GM19455 (cell line): ENCODE data around the gene KCNJ12.

ENCODE experiments used
- ATAC-seq: cut with Tn5 transposase; IDR thresholded peaks from one replicate; pipeline ENCODE4 v1.9.1; 2021; ENCODE audit not compliant: unreplicated experiment

Gene KCNJ12

DNA sequence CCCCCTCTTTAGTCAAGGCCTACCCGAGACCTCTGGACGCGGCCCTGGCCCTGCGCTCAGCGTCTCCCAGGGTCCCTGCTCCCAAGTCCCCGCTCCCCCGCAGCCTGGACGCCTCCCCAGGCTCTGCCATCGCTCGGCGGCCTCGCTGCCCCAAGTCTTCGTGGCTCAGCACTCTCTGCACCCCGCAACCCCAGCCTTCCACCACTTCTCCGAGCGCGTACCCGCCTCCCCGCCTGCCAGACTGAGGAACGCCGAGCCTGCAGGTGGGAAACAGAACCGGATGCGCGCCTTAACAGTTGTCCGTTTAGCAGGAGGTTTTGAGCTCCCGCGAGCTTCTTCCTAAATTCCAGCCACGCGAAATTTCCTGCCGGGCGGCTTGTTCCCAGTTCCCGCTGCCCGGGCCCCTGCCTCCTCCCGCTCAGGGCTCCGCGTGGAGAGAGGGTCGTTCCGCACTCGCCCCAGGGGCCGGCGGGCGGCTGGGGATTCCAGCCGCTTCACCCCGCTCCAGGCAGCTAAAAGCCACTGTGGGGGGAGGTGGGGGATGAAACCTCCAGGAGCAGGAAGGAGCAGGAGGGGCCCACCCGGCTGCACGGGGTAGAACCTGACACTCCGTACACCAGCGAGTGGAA lies 87.7 kb downstream of the KCNJ12 start:
- ATAC-seq = no peak

GRCh38 chr17:21464611-21465021 lies 88.5 kb downstream of the KCNJ12 start:
- ATAC-seq = no peak

GRCh38 chr17:21466550-21466949 lies 90.4 kb downstream of the KCNJ12 start:
- no peak for ATAC-seq

- ATAC-seq = no peak
Observed at GRCh38 chr17:21467196-21467595, 91.0 kb downstream of the KCNJ12 start.

GRCh38 chr17:21467739-21468490 lies 91.8 kb downstream of the KCNJ12 start:
- ATAC-seq = no peak
